Fibroblast of skin of right quadriceps (primary cell): ENCODE results near the gene CASP4.
"Not testable (repeated sequence)": the region's sequence is repeated elsewhere in the genome, so short reads cannot be mapped to it uniquely, and the experiment has no call there.

ENCODE experiments used
- DNase-seq: peaks from one replicate; pipeline ENCODE4 v3.0.0-alpha.2; 2013

The CASP4 gene

GRCh38 chr11:104968355-104968855, at the start of gene CASP4:
Gene CASP4 (minus strand): TSS chr11:104968574. CDS start chr11:104968525, 49 bp downstream.
- peak; percentile 91 for DNase-seq

DNA sequence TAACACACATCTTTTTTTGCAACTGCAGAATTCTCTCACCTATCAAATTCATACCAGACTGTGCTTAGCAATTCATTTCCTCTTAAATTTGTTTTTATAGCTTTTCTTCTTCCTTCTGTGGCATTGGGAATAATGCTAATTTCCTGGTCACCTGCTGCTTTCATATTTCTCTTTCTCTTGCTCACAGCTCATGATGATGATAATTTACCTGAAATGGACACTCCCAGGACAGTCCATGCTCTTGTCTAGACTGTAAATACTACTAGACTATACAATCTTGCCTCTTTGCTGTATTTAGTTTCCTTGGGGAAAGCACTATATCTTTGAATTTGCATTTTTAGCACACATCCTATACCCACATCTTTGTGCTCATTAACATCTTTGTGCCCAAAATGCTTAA, 39.1 kb upstream of the CASP4 start:
- DNase-seq, result no peak

GRCh38 chr11:105005451-105005845, 37.1 kb upstream of the CASP4 start:
- DNase-seq, result no peak

GRCh38 chr11:105004021-105004420, 35.6 kb upstream of the CASP4 start:
- DNase-seq, result no peak

DNA sequence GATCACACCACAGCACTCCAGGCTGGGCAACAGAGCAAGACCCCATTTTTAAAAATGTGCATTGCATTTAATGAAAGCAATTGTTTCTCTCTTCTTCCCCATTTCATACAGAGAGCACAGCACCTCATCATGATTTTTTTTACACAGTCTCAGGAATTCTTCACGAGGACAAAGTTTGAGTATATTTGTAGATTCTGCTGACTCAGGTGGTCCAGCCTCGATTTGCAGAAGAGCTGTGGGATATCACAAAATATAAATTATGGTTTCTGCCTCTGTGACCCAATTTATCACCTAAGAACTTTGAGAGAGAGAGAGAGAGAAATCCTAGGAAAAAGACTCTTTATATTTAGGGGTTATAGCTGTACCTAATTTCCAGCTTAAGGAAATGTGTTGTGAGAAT, 34.8 kb upstream of the CASP4 start:
- DNase-seq, result no peak

GRCh38 chr11:105000797-105001196, 32.4 kb upstream of the CASP4 start:
- DNase-seq, result no peak

DNA sequence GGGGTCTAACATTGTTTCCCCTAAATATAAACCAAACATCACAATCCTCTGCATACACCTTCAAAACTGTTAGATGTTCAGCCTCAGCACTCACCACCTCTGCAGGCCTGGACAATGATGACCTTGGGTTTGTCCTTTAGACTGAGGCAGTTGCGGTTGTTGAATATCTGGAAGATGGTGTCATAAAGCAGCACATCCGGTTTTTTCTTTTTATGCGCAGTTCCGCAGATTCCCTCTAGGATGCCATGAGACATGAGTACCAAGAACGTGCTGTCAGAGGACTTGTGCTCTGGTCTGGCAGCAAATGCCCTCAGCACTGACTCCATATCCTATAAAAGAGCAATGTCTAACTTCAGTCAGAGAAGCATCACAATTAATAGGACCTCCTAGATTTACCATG, 31.8 kb upstream of the CASP4 start:
- peak; percentile 41 for DNase-seq

- DNase-seq, result peak; percentile 20
These were observed 31.3 kb upstream of the CASP4 start for GRCh38 chr11:104999721-105000120.

GRCh38 chr11:104997288-104997687, 28.9 kb upstream of the CASP4 start:
- DNase-seq, result no peak

- DNase-seq, result no peak
These were observed 26.6 kb upstream of the CASP4 start for GRCh38 chr11:104995001-104995408.

DNA sequence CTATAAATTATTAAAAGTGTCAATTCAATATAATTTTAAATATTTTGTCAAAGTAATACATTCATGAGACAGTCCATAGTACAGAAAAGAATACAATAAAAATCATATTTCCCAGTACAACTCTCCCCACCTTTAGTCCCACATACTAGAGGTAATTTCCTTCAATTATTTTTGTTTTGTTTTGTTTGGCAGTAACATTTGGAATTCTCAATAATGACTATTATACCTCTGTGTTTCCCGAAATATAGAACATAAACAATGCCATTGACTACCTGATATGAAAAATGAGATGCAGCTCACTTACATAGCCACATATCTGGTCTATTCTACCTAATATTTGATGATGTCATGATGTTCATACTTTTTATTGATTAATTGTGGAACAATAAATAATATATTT, 24.4 kb upstream of the CASP4 start:
- no peak for DNase-seq

DNA sequence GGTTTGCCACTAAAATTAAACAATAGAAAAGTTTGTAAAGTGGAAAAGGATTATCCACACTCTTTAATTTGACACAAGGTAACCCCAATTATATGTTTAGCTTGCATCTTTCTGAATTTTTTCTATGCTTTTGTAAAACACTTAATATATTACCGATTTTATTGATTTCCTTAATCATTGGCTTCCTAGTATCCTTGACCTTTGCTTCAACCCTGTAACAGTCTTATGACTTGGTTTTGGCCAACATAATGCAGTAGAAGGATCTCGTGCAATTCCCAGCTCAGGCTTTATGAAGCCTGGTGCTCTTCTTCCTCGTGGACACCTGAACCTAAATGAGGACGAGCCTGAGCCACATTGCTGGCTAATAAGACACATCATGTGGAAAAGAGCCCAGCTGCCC, 23.6 kb upstream of the CASP4 start:
- no peak for DNase-seq

GRCh38 chr11:104984808-104985207, 16.4 kb upstream of the CASP4 start:
- no peak for DNase-seq

GRCh38 chr11:104979839-104980238, 11.5 kb upstream of the CASP4 start:
- DNase-seq, result no peak

DNA sequence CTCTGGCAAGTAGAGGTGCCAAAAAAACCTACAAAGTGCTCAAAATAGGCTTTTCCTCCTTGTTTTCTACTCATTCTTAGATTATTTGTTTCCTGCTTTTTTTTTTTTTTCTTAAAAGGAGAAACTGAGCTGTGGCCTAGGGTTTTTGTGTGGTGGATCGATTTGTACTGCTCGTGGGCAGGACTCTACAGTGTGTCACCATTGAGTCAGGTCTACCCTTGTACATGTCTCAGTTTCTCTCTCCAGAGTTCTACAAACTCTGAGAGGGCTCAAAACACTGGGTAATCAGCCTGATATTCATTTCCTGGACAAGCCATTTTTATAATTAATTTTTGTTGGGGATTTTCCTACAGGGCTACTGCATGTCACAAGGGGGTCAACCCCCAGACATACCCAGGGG, 5.2 kb upstream of the CASP4 start:
- DNase-seq, result no peak

DNA sequence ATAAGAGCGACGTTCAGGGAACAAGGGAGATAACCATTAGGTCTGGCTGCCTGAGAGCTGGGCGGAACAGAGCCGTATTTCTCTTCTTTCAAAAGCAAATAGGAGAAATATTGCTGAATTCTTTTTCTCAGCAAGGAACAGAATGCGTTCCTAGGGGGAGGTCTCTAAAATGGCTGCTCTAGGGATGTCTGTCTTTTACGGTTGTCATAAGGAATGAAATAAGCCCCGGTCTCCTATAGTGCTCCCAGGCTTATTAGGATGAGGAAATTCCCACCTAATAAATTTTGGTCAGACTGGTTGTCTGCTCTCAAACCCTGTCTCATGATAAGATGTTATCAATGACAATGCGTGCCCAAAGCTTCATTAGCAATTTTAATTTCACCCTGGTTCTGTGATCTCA, 4.5 kb upstream of the CASP4 start:
- DNase-seq, result not testable (repeated sequence)

DNA sequence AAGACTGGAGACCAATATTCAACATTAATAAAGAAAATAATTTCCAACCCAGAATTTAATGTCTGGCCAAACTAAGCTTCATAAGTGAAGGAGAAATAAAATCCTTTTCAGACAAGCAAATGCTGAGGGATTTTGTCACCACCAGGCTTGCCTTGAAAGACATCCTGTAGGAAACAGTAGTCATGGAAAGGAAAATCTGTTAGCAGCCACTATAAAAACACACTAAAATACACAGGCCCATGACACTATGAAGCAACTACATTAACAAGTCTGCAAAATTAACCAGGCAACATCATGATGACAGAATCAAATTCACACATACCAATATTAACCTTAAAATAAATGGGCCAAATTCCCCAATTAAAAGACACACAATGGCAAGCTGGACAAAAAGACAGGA, 2.4 kb upstream of the CASP4 start:
- DNase-seq, result no peak

DNA sequence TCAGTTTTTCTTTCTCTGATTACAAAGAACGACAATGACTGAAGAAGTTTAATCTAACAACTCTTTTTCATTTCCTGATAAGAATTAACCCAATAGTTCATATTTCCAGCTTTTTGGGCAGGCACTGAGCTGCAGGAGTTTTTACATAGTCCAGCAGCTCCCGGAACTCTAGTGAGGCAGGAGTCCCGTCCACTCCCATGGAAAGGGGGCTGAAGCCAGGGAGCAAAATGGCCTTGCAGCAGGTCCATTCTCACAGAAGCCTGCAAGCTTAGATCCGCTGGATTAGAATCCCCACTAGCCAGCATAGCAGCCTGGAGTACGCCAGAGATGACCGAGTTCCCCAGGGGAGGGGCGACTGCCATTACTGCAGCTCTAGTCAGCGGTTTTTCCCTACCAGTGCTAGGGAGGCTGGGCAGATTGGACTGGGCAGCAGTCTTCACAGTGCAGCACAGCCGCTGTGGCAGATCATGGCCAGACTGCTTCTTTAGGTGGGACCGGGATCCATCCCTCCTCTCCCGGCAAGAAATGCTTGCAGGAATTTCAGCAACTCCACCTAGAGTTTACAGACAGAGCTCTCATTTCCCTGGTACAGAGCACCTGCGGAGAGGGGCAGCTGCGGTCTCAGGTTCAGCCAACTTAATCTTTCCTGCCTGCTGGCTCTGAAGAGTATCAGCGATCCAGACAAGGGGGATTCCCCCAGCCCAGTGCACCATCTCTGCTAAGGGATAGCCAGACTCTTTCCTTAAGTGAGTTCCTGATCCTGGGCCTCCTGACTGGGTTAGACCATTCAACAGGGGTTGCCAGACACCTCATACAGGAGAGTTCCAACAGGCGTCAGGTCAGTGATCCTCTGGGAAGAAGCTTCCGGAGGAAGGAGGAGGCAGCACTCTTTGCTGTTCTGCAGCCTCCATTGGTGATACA, 742 bp upstream of the CASP4 start:
- DNase-seq, result peak; percentile 41

- no peak for DNase-seq
These were observed 630 bp downstream of the CASP4 start for GRCh38 chr11:104967534-104968354.

DNA sequence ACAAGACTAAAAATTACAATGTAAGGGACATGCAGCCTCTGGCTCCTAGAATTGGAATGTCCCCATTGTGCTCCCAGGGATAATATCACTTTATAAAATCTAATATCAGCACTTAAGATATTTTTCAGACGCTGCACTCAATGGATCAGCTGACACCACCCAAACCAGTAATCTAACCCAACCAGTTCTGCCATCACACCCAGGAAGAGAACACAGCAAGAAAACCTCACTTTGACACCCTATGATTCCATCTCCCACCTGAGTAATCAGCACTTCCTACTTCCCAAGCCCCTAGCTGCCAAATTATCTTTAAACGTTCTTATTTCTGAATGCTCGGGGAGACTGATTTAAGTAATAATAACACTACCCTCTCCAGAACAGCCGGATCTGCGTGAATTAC, 2.6 kb downstream of the CASP4 start:
- no peak for DNase-seq

DNA sequence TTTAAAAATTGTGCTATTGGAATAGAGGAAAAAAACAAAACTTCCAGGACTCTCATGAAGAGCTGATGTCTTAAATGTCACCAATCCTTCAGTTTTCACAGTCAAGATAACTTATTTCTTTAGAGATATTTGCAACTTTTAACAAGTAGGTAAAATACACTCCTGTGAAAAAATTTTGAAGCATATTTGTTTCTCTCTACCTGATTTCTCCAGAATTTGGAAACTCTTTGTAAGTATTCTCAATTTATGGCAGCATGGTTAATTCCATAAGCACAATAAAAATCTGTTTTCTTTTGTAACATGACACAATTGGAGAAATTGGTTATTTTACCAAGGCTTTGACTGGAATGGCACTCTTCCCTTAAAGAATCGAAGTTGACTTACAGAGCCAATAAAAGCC, 4.1 kb downstream of the CASP4 start:
- no peak for DNase-seq

DNA sequence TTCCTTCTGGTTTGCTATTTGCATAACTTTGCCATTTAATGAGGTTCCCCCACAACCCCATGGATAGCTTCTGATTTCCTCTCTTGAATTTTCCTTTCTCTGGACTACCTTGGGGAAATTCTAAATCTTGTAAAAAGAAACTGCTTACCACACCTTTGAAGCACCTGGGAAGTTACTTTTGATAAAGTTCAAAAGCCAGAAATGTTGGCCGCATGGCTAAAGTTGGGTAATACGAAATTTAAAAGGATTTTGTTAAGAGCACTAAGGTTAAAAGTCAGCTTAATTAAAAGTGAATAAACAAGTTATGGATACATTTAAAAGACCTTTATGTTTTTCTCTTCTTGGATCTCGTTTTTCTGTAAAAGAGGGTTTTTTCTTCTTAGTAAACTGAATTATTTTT, 5.5 kb downstream of the CASP4 start:
- no peak for DNase-seq

GRCh38 chr11:104957280-104957679, 11.1 kb downstream of the CASP4 start:
- no peak for DNase-seq

GRCh38 chr11:104956528-104956927, 11.8 kb downstream of the CASP4 start:
- DNase-seq, result no peak
